ENCODE measurements around the gene SIRT4.

The SIRT4 gene

DNA sequence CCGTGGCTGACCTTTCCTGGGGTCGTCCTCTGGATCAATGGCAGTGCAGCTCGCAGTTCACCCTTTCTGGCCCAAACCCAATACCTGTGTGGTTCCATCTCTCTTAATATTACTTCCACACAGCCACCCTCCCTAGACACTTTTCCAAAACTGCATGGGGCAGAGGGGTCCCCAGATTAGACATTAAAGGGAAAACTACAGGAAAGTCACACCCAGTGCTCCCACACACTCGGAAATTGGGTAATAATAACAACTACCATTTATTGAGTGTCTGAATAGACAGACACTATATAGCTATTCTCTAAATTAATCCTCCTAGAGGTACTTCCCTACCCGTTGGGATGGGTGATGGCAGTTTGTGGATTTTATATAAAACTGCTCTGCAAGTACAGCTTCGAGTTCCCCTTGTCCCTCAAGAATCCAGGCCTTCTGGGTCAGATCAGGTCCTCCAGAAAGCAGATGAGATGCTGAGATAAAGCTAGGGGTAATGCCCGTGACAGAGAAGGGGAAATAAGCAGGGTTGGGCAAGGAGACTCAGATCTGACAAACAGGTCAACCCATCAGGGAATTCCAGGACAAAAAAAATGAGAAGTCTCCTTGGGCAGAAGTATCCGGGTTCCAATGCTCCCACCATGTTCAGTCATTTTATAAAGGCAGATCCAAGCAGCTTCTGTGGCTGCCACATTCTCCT, 35.8 kb upstream of the SIRT4 start:
- TF ChIP-seq, protein P1, sequence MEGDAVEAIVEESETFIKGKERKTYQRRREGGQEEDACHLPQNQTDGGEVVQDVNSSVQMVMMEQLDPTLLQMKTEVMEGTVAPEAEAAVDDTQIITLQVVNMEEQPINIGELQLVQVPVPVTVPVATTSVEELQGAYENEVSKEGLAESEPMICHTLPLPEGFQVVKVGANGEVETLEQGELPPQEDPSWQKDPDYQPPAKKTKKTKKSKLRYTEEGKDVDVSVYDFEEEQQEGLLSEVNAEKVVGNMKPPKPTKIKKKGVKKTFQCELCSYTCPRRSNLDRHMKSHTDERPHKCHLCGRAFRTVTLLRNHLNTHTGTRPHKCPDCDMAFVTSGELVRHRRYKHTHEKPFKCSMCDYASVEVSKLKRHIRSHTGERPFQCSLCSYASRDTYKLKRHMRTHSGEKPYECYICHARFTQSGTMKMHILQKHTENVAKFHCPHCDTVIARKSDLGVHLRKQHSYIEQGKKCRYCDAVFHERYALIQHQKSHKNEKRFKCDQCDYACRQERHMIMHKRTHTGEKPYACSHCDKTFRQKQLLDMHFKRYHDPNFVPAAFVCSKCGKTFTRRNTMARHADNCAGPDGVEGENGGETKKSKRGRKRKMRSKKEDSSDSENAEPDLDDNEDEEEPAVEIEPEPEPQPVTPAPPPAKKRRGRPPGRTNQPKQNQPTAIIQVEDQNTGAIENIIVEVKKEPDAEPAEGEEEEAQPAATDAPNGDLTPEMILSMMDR (IDR thresholded peaks at IDR 0.05; ENCODE audit: insufficient read depth, missing control alignments) = no peak
- DNase-seq (ENCODE audit: insufficient read length, low spot score) = no peak
- FAIRE-seq = no peak

DNA sequence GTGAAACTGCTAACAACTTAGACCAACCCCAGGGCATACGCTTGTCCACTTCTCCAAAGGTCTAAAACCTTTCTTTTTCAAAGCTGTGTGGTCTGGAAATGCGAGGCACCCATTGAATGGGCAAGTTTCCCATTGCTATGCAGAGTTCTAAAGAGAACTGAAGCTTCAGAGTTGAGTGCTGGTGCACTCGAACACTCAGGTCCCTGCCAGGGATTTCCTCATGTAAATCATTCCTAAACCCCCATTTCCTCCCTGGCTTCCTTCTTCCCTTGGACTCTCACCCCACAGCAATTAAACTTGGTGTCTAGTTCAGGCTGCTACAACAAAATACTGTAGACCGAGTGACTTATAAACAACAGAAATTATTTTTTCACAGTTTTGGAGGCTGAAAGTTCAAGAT, 34.4 kb upstream of the SIRT4 start:
- FAIRE-seq = no peak
- TF ChIP-seq, protein P1 (IDR thresholded peaks at IDR 0.05; ENCODE audit: insufficient read depth, missing control alignments) = no peak
- no peak for DNase-seq (ENCODE audit: insufficient read length, low spot score)

DNA sequence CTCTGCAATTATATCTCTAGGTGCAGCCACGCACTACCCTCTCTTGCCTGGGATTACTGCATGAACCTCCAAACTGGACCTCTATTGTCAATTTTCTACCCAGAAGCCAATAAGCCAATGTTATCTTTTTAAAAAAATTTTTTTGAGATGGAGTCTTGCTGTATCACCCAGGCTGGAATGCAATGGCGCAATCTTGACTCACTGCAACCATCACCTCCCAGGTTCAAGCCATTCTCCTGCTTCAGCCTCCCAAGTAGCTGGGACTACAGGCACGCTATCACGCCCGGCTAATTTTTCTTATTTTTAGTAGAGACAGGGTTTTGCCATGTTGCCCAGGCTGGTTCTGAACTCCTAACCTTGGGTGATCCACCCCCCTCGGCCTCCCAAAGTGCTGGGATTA, 25.4 kb upstream of the SIRT4 start:
- FAIRE-seq = no peak
- TF ChIP-seq, protein P1 (IDR thresholded peaks at IDR 0.05; ENCODE audit: insufficient read depth, missing control alignments) = no peak
- no peak for DNase-seq (ENCODE audit: insufficient read length, low spot score)

DNA sequence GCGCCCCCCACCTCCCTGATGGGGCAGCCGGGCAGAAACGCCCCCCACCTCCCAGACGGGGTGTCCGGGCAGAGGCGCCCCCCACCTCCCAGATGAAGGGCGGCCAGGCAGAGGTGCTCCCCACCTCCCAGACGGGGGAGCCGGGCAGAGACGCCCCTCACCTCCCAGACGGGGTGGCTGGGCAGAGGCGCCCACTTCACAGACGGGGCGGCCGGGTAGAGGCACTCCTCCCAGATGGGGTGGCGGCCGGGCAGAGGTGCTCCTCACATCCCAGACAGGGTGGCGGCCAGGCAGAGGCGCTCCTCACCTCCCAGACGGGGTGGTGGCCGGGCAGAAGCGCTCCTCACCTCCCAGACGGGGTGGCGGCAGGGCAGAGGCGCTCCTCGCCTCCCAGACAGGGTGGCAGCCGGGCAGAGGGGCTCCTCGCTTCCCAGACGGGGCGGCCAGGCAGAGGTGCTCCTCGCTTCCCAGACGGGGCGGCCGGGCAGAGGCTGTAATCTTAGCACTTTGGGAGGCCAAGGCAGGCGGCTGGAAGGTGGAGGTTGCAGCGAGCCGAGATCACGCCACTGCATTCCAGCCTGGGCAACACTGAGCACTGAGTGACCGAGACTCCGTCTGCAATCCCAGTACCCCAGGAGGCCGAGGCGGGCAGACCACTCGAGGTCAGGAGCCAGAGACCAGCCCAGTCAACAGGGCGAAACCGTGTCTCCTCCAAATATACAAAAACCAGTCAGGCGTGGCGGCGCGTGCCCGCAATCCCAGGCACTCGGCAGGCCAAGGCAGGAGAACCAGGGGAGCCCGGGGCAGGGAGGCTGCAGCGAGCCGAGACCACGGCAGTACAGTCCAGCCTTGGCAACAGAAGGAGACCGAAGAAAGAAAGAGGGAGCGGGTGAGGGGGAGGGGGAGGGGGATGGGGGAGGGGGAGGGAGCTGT, 23.7 kb upstream of the SIRT4 start:
- no peak for FAIRE-seq
- DNase-seq (ENCODE audit: insufficient read length, low spot score) = no peak
- TF ChIP-seq, protein P1 (IDR thresholded peaks at IDR 0.05; ENCODE audit: insufficient read depth, missing control alignments) = no peak

DNA sequence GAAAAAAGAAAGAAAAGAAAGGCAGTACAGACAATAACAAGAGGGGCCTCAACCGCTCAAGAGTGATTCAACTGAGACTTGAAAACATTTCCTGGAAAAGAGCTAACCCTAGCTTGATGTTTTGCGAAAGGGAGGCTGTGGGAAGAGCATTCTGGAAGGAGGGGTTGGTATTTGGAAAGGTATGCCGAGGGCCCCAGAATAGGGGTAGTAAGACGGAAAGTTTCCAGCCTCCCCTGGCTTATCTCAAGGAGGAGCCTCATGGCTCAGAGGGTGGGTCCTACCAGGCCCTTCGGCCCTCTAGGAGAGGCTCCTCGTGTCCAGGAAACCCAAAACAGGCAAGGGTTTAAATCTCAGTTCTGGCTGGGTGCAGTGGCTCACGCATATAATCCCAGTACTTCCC, 18.8 kb upstream of the SIRT4 start:
- no peak for DNase-seq (ENCODE audit: insufficient read length, low spot score)
- FAIRE-seq = no peak
- TF ChIP-seq, protein P1 (IDR thresholded peaks at IDR 0.05; ENCODE audit: insufficient read depth, missing control alignments) = no peak

DNA sequence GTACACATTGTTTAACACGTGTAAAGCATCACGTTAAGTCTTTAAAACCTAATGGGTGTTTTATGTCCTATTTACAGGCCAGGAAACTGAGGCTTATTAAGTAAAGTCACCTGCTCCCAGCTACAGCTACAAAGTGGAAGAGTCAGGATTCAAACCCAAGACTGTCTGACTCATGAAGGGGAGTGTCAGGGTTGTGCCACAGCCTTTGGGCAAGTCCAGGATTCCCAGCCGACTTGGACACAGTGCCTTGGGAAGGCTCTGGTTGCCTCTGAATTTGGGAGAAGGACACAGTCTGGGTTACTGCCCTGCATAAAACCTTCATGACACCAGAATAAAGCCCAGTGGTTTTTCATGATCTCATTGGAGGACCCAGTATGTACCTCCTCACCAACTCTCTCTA, 17.7 kb upstream of the SIRT4 start:
- DNase-seq (ENCODE audit: insufficient read length, low spot score) = no peak
- no peak for FAIRE-seq
- TF ChIP-seq, protein P1 (IDR thresholded peaks at IDR 0.05; ENCODE audit: insufficient read depth, missing control alignments) = no peak

Data from D721Med (cell line).